Panc1 (cell line): ENCODE measurements around the gene MAGEB3.

Experiments used
- POLR2AphosphoS5 ChIP-seq: IDR thresholded peaks from 2 replicates; pipeline ENCODE4 v1.6.1; 2012; ENCODE audit warnings: mild to moderate bottlenecking, low read depth, low read length, moderate library complexity
- TF ChIP-seq, protein P1 (sequence below): fragments of 450-650 bp; IDR thresholded peaks from 2 replicates; pipeline ENCODE4 v1.5.1; 2017; ENCODE audit warnings: mild to moderate bottlenecking

DNA sequence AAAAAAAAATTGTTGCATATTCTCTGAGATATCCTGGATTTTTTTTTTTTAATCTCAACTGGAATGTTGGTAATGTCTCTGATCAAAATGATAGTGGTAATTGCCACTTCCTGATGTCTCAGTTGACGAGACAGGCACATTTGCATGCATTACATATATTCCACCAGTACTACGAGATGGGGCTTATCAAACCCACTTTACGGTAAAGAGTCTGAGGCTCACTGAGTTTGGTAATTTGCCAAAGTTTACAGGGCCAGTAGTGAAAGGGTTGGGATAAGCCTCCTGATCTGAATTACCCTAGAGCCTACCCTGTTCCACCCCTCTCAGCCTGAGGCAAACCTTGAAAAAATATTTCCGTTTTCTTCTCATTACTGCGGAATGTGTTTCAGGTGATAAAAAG lies 9.8 kb upstream of the MAGEB3 start:
- TF ChIP-seq, protein P1, sequence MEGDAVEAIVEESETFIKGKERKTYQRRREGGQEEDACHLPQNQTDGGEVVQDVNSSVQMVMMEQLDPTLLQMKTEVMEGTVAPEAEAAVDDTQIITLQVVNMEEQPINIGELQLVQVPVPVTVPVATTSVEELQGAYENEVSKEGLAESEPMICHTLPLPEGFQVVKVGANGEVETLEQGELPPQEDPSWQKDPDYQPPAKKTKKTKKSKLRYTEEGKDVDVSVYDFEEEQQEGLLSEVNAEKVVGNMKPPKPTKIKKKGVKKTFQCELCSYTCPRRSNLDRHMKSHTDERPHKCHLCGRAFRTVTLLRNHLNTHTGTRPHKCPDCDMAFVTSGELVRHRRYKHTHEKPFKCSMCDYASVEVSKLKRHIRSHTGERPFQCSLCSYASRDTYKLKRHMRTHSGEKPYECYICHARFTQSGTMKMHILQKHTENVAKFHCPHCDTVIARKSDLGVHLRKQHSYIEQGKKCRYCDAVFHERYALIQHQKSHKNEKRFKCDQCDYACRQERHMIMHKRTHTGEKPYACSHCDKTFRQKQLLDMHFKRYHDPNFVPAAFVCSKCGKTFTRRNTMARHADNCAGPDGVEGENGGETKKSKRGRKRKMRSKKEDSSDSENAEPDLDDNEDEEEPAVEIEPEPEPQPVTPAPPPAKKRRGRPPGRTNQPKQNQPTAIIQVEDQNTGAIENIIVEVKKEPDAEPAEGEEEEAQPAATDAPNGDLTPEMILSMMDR: no peak
- TF ChIP-seq POLR2AphosphoS5: no peak
